ENCODE results near the gene NPHP4.

The NPHP4 gene

DNA sequence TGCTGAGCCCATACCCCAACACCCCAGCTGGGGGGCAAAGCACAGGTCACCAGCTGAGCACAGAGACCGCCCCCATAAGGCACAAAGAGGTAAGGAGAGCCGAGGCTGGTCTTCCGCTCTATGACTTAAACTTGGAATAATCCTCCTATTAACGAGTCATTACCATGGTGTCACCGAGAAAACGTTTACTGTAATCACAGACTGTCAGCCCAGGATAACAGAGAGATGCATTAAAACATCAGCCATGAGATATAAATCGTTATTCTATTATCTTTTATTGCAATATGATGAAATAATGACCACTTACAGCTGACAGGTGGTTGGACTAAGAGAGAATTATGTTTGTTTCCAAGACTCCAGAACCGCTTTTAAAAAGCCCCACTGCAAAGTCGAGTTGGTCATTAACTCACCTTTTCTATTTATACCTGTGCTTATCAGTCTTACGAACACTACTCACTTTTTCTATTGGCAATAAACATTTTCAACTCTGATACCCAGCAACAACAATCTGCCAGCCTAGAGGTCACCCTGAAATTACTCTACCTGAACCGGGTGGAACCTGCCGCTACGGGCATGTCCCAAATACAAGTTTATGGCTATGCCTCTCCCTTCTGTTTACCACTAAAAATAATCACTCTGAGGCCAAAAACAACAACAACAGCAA is 21.5 kb downstream of the NPHP4 start:
- DNase-seq (ENCODE audit: low read depth): no peak

DNA sequence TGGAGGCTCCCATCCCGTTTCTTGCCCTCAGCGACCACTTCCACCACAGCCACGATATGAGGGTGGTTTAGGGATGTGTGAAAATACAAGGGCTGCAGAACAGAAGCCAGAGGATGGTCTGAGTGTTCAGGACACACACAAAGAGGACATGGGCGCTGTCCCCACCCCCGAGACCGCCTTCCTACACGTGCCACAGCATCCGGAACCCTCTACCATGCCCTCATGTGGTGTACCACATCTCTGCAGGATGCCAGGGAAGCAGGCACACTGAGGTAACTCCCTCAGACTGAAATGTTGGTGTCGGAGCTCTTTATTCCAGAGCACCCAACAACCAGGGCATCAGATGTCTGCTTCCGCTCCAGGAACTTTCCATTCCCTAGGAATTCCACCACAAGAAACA is 23.1 kb downstream of the NPHP4 start:
- no peak for DNase-seq (ENCODE audit: low read depth)

- no peak for DNase-seq (ENCODE audit: low read depth)
These were observed 24.0 kb downstream of the NPHP4 start for GRCh38 chr1:5968161-5968736.

DNA sequence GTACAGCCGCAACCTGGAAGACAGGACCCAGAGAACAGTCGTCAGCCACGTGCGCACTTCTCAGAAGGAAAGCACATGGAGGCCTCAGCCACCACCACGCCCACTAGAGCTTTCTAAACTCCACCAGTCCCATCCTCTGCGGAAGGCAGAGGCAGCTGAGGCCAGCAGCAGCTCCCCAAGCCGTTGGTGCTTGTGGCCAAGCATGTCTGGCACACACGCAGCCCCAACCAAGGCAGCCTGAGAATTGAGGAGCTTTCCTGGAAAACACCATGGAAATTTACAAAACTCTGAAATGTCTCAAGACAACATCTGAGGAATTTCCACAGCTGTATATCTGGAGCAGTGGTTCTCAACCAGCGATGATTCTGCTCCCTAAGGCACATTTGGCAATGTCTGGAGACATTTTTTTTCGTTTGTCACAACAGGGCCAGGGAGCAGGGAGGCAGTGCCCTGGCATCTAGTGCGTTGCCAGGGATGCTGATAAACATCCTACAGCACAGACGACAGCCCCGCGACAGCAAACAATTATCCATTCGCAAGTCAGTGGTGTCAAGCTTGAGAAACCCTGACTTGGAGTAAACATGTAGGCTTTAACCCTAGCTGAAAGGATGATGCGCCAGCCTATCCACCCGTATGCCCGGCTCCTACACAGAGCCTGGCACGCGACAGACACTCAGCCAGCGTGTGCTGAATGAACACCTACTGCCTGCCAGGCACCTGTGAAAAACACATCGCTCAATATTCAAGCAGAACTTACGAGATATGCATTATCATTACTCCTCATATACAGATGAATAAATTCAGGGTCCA is 24.7 kb downstream of the NPHP4 start:
- DNase-seq (ENCODE audit: low read depth): no peak

DNA sequence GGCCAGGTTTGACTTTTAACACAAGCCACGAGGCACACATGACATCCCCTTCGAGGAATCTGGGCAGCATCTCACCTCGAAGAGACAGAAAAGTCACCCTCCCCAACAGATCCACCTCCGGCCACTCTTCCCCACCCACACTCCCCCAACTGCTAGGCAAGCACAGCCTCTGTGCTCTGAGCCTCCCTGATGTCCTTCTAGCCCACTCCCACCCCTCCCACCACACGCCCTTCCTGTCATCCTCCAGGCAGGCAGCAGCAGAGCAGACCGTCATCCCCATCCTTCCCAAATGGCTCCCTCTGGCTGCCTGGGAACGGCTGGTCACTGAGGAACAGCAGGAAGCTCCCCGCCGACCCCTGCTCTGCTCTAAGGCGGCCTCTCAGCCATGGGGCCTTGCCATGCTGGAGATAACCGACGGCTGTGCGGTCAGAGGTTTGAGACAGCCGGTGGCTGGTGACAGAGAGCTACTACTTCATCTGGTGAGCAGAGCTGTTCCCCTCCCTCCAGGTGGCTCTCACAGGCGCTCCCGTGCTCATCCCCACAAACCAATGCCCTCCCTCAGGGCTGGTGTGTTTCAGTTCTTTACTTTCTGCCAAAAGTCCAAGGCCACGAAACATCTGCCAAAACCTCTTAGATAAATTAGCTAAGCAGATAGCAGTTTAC is 25.6 kb downstream of the NPHP4 start:
- no peak for DNase-seq (ENCODE audit: low read depth)

GRCh38 chr1:5965586-5966131 is 26.6 kb downstream of the NPHP4 start:
- no peak for DNase-seq (ENCODE audit: low read depth)

GRCh38 chr1:5962265-5963105 is 29.7 kb downstream of the NPHP4 start:
- no peak for DNase-seq (ENCODE audit: low read depth)

GRCh38 chr1:5961601-5962000 is 30.6 kb downstream of the NPHP4 start:
- no peak for DNase-seq (ENCODE audit: low read depth)

- no peak for DNase-seq (ENCODE audit: low read depth)
These were observed 31.9 kb downstream of the NPHP4 start for GRCh38 chr1:5960336-5960735.

DNA sequence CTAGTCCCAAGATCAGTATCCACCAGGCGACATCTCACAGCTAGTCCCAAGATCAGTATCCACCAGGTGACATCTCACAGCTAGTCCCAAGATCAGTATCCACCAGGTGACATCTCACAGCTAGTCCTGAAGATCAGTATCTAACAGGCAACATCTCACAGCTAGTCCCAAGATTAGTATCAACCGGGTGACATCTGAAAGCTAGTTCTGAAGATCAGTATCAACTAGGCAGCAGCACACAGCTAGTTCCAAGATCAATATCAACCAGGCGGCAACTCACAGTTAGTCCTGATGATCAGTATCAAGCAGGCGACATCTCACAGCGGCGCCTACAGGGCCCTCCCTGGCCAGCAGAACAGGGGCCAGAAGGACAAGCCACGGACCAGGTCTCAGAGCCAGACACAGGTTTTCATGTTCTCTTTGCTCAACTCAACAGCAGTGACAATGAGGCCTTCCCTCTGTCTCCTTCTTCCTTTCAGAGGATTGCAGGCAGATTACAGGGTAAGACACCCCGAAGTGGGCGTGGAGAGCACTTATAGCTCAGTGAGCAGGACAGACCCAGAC is 32.5 kb downstream of the NPHP4 start:
- DNase-seq (ENCODE audit: low read depth): no peak

- DNase-seq (ENCODE audit: low read depth): no peak
These were observed 33.1 kb downstream of the NPHP4 start for GRCh38 chr1:5959087-5959486.

- DNase-seq (ENCODE audit: low read depth): no peak
These were observed 36.0 kb downstream of the NPHP4 start for GRCh38 chr1:5956022-5956830.

GRCh38 chr1:5955479-5955977 is 36.7 kb downstream of the NPHP4 start:
- DNase-seq (ENCODE audit: low read depth): no peak

DNA sequence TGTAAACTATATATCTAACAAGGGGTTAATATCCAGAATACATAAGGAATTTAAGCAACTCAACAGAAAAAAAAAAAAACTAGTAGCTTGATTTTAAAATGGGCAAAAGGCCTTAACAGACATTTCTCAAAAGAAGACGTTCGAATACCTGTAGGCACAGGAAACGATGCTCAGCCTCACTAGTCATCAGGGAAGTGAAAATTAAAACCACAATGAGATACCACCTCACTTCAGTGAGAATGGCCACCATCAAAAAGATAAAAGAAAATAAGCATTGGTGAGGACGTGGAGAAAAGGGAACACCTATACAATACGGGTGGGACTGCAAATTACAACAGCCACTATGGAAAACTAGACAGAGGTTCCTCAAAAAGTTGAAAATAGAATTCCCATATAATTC is 37.3 kb downstream of the NPHP4 start:
- DNase-seq (ENCODE audit: low read depth): no peak

- no peak for DNase-seq (ENCODE audit: low read depth)
These were observed 38.8 kb downstream of the NPHP4 start for GRCh38 chr1:5953386-5953785.

- no peak for DNase-seq (ENCODE audit: low read depth)
These were observed 40.3 kb downstream of the NPHP4 start for GRCh38 chr1:5951846-5952410.

- DNase-seq (ENCODE audit: low read depth): no peak
These were observed 41.0 kb downstream of the NPHP4 start for GRCh38 chr1:5950994-5951785.

- no peak for DNase-seq (ENCODE audit: low read depth)
These were observed 41.9 kb downstream of the NPHP4 start for GRCh38 chr1:5950201-5950895.

GRCh38 chr1:5949761-5950100 is 42.5 kb downstream of the NPHP4 start:
- no peak for DNase-seq (ENCODE audit: low read depth)
